Stimulated activated CD8-positive, alpha-beta memory T cell treated with anti-CD3 and anti-CD28 coated beads, Interleukin-4, amount 100 ng/mL, for 24 hours (primary cell): Measurements from ENCODE around the gene HSPG2.
A peak's percentile ranks its signal among the peaks of the same experiment; 100 is the strongest.
"Not testable (repeated sequence)": the region's sequence is repeated elsewhere in the genome, so short reads cannot be mapped to it uniquely, and the experiment has no call there.

ENCODE experiments used
- DNase-seq: peaks from one replicate; pipeline ENCODE4 v3.0.0-alpha.2; 2020; ENCODE audit warnings: low read depth

HSPG2 gene

DNA sequence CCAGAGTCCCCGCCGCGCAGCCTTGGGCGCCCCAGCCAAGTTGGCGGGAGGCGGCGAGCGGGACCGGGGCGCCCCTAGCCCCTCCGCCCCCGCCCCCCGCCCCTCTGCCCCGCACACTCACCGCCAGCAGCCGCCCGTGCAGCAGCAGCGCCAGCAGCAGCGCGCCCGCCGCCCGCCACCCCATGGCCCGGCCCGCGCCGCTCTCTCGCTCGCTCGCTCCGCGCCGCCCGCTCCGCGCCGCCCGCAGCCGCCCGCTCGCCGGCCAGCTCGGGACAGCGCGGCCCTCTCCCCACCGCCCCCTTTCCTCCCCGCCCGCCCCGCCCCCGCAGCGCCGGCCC, at the start of gene HSPG2:
Gene HSPG2, minus strand, starts transcription at position 277 of the 338 bp plus-strand sequence. Its CDS starts 93 bp downstream, at position 184.
- no peak for DNase-seq

- DNase-seq, result not testable (repeated sequence)
Observed at GRCh38 chr1:21986386-21986785, 49.3 kb upstream of the HSPG2 start.

DNA sequence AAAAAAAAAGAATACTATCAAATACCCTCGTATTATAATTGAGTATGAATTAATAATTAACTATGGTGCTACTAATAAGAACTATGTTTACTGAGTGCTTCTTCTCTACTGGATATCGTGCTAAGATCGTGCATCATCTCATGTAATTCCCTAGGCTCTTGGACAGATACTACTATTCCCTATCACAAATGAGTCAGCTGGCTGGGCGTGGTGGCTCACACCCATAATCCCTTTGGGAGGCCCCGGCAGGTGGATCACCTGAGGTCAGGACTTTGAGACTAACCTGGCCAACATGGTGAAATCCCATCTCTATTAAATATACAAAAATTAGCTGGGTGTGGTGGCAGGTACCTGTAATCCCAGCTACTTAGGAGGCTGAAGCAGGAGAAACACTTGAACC, 48.8 kb upstream of the HSPG2 start:
- DNase-seq, result not testable (repeated sequence)

- not testable (repeated sequence) for DNase-seq
Observed at GRCh38 chr1:21983539-21983938, 46.4 kb upstream of the HSPG2 start.

DNA sequence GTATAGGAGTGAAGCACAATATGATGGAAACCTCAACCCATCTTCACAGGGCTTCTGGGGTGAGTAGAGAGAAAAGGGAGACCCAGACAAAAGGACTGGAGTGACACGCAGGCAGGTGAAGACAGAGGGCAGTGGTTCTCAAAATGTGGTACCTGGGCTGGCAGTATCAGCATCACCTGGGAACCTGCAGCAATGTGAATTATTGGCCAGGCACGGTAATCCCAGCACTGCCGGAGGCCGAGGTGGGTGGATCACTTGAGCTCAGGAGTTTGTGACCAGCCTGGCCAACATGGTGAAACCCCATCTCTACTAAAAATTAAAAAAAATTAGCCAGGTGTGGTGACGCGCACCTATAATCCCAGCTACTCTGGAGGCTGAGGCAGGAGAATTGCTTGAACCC, 45.0 kb upstream of the HSPG2 start:
- DNase-seq, result not testable (repeated sequence)

DNA sequence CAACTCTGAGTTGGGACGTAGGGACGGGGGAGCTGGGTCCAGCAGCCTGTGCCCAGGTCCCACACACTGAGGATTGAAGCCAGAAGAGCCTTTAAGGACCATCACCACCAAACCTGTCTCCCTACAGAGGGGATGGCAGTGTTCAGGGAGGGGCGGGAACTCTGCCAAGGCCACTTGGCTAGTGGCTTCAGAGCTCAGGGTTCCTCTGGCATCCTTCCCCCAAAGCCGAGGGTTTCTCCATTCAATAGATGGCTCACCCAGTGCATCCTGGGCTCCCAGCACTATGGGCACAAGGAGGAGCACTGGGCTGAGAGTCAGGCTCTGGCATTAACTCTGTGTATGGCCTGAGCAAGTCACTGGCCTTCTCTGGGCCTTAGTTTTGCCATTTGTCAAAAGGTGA, 44.1 kb upstream of the HSPG2 start:
- DNase-seq, result not testable (repeated sequence)

DNA sequence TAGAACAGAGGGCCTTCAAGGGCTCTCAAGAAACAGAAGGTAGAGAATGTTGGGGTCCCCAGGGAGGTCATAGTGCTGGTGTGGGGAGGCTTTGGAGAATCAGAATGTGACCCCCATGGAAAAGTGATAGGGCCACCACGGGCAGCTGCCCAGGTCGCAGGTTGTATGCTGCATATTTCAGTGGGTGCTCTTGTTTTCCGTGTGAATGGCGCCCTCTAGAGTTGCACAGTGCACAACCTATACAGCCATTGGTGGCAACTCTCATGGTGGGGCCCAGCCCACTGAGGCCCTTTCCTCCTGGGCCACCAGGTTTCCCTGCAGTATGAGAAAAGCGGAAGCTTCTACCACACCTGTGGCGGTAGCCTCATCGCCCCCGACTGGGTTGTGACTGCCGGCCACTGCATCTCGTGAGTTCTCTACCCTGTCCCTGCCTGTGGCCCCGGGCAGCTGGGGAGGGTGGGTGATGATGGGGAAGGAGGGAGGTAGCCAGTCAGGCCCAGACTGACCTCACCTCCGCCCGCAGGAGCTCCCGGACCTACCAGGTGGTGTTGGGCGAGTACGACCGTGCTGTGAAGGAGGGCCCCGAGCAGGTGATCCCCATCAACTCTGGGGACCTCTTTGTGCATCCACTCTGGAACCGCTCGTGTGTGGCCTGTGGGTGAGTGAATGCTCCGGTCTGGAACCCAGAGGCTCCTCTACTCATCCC, 43.6 kb upstream of the HSPG2 start:
- DNase-seq, result not testable (repeated sequence)

DNA sequence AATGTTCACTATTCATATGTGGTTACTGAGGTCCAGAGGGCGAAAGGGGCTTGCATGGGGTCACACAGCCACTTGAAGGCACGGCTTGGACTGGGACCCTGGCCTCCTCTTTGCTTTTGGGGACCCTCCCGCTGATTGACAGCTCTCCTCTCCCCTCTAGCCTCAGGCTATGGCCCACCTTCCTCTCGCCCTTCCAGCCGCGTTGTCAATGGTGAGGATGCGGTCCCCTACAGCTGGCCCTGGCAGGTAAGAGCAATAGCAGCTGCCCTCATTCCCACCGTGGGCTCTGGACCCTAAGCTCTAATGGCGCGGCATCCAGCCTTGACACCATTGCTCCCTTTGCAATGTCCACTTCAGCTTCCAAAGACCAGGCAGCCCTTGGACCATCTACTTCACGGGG, 41.1 kb upstream of the HSPG2 start:
- DNase-seq, result not testable (repeated sequence)

DNA sequence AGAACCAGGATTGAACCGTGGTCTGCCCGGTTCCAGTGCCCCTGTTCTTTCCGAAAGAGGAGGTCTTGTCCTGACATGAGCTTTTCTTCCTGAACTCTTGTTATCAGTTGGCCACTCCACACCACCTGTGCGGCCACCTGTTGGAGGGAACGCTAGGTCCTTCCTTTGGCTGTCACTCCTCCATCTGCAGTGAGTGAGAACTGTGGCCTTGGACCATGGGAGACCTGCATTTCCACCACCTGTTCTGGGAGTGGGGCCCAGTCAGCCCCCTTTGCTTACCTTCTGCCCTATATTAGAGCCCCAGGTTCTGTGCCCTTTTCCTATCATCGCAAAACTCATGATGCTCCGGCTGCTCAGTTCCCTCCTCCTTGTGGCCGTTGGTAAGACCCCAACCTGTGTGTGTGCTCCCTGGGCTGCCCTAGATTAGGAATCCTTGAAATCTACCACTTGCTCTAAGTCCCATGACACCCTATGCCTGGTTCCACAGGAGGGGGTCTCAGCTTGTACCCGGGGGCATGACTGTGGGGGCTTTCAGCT, 39.7 kb upstream of the HSPG2 start, which contains the start of gene CELA3B:
Gene CELA3B, plus strand, starts transcription at position 320 of the 537 bp plus-strand sequence. Its CDS starts 18 bp downstream, at position 338.
- DNase-seq, result not testable (repeated sequence)

- not testable (repeated sequence) for DNase-seq
Observed at GRCh38 chr1:21975296-21975695, 38.2 kb upstream of the HSPG2 start.

GRCh38 chr1:21974699-21975098, 37.6 kb upstream of the HSPG2 start:
- DNase-seq, result not testable (repeated sequence)

DNA sequence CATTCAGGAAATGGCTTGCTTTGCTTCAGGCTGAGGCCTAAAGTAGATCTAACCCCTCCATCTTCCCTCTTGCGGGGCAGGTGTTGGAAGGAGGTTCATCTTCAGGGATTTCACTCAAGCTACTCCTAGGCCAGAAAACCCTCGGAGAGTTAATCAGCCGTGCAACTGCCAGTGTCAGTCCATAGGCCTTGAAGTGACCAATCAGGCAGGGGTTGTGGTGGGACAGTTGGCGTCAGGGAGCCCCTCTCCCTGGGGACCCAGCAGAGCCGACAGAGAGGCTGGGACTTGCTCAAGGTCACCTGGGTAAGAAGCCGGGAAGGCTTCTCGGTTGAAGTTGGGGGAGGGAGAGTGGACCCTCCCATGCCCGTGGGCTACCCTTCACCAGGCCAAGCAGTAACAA, 36.8 kb upstream of the HSPG2 start:
- not testable (repeated sequence) for DNase-seq

DNA sequence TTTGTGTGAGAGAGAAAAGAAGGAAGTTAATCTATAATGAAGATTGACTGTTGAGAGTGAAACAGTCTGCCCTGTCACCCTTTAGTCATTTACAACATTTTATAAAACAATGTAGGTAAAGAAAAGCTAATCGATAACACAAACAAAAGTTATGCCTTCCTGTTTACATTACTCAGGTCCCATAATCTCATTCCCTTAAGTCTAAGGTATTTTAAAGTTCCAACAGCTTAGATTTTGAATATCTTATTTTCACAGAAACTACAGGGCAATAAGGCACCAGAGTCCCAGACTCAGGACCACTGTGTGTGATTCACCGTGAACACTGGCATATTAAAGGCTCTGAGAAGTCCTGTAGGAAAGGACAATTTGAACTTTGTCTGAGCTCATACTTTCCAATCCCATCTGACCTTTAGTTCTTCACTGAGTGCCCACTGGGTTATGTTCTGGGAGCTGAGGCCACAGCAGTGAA, 35.9 kb upstream of the HSPG2 start:
- DNase-seq, result not testable (repeated sequence)

- not testable (repeated sequence) for DNase-seq
Observed at GRCh38 chr1:21970523-21970922, 33.4 kb upstream of the HSPG2 start.

- not testable (repeated sequence) for DNase-seq
Observed at GRCh38 chr1:21969066-21969465, 32.0 kb upstream of the HSPG2 start.

DNA sequence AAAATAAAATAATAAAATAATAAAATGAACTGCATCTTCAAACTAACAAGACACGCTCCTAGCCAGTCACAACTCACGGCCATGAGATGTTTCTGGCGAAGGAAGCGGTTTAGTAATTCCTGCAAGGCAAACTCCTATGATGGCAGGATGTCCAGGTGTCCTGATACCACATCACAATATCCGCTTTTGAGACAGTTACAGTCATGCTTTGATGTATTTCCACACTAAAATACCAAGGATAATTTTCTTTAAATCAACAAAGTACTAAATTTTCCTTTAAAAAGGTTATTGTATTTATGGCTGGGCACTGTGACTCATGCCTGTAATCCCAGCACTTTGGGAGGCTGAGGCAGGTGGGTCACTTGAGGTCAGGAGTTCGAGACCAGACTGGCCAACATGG, 30.1 kb upstream of the HSPG2 start:
- not testable (repeated sequence) for DNase-seq

DNA sequence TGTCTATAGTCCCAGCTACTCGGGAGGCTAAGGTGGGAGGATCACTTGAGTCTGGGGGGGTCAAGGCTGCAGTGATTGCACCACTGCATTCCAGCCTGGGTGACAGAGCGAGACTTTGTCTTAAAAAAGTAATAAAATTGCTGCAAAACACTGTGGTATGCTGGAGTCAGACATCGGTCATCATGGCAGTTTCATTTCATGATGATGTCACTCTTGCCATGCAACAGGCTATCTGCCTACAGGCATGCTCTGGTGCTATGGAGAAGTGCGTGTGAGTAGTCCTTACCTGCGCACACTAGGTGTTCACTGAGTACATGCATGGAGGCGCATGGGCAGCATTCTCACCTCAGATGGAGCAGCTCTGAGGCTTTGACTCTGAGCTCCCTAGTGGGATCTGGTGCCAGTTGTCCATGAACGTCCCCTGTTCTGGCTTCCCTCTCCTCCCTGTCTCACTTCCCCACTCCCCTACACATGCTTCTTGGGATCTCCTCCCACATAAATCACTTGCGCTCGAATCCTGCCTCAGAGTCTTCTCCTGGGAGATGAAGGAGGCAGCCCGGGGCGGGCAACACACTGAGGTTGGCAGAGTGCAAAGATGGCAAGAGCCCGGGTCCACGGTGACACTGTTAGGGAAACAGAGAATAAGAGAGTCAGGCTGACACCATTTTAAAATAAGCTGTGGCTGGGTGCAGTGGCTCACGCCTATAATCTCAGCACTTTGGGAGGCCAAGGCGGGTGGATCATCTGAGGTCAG, 29.3 kb upstream of the HSPG2 start:
- DNase-seq, result no peak

GRCh38 chr1:21963477-21964217, 26.5 kb upstream of the HSPG2 start:
- DNase-seq, result peak; percentile 69

GRCh38 chr1:21961799-21962198, 24.7 kb upstream of the HSPG2 start:
- no peak for DNase-seq

- DNase-seq, result no peak
Observed at GRCh38 chr1:21961337-21961736, 24.2 kb upstream of the HSPG2 start.

- DNase-seq, result no peak
Observed at GRCh38 chr1:21956720-21957552, 19.8 kb upstream of the HSPG2 start.
